PC-3 (cell line): ENCODE results near the gene KLHL6. TPM values are rescaled to one million over a fixed set of nuclear protein-coding genes. Genes with fewer than 3 reads are reported as not detected.

Source experiments
- ATAC-seq: fragments of 200-7000 bp; cut with Tn5 transposase; 2 replicates; pipeline ENCODE4 v1.9.1; 2020; ENCODE audit warnings: mild to moderate bottlenecking, moderate library complexity
- BruUV-seq: library from RNA; stranded (reverse); fragments of 400-500 nt; replicated peaks from 2 replicates; lab custom pipeline; 2021; lab: Mats Ljungman, UMichigan
- CTCF ChIA-PET: fragments of 300-600 bp; sonication (Branson Sonifier 250); formaldehyde crosslinking; loops from one replicate; lab custom pipeline; 2022; ENCODE audit warnings: antibody characterized with exemption; lab: Charles Lee
- POLR2A ChIA-PET: fragments of 300-600 bp; sonication (Branson Sonifier 250); formaldehyde crosslinking; loops from one replicate; lab custom pipeline; 2022; ENCODE audit warnings: antibody characterized with exemption; ENCODE audit not compliant: unreplicated experiment; lab: Charles Lee
- DNase-seq: peaks from one replicate; pipeline ENCODE4 v3.0.0-alpha.2; 2015
- H2AFZ ChIP-seq: fragments of 300-600 bp; sonication (generic); 2 replicates; pipeline ENCODE4 v1.6.0; 2016; ENCODE audit warnings: antibody characterized with exemption, low read length
- H3F3A ChIP-seq: fragments of 300-600 bp; sonication (generic); one replicate; pipeline ENCODE4 v1.6.0; 2017; ENCODE audit warnings: antibody characterized with exemption, low read length, control low read depth, mild to moderate bottlenecking; ENCODE audit not compliant: unreplicated experiment
- H3K27ac ChIP-seq: fragments of 300-600 bp; sonication (generic); 2 replicates; pipeline ENCODE4 v1.5.1; 2016; ENCODE audit warnings: mild to moderate bottlenecking, low read length
- H3K27me3 ChIP-seq: fragments of 300-600 bp; sonication (generic); 2 replicates; pipeline ENCODE4 v1.6.1; 2016; ENCODE audit warnings: low read length, mixed read lengths
- H3K36me3 ChIP-seq: fragments of 300-600 bp; sonication (generic); 2 replicates; pipeline ENCODE4 v1.6.1; 2016; ENCODE audit warnings: low read depth, mixed run types, low read length, mixed read lengths
- H3K4me1 ChIP-seq: fragments of 300-600 bp; sonication (generic); 2 replicates; pipeline ENCODE4 v1.5.1; 2016; ENCODE audit warnings: low read length; ENCODE audit not compliant: insufficient read depth
- H3K4me2 ChIP-seq: fragments of 300-600 bp; sonication (generic); 2 replicates; pipeline ENCODE4 v1.6.0; 2016; ENCODE audit warnings: low read length
- H3K4me3 ChIP-seq: fragments of 300-600 bp; sonication (generic); 2 replicates; pipeline ENCODE4 v1.5.1; 2016; ENCODE audit warnings: mild to moderate bottlenecking, low read length, mixed read lengths
- H3K79me2 ChIP-seq: fragments of 300-600 bp; sonication (generic); 2 replicates; pipeline ENCODE4 v1.6.1; 2017; ENCODE audit warnings: low read length, mixed read lengths
- H3K9ac ChIP-seq: fragments of 300-600 bp; sonication (generic); 2 replicates; pipeline ENCODE4 v1.6.0; 2016; ENCODE audit warnings: mild to moderate bottlenecking, low read length
- H3K9me2 ChIP-seq: fragments of 300-600 bp; sonication (generic); replicated peaks from 2 replicates; pipeline ENCODE4 v1.6.1; 2016; ENCODE audit warnings: mixed run types, low read length, mixed read lengths
- H3K9me3 ChIP-seq: fragments of 300-600 bp; sonication (generic); 2 replicates; pipeline ENCODE4 v1.6.1; 2016; ENCODE audit warnings: low read length, mixed read lengths
- H4K20me1 ChIP-seq: fragments of 300-600 bp; sonication (generic); 2 replicates; pipeline ENCODE4 v1.6.1; 2016; ENCODE audit warnings: low read length, mixed read lengths
- EZH2 ChIP-seq: fragments of 300-600 bp; sonication (generic); IDR thresholded peaks from one replicate; pipeline ENCODE4 v1.6.1; 2017; ENCODE audit warnings: antibody characterized with exemption, mild to moderate bottlenecking, low read length; ENCODE audit not compliant: unreplicated experiment
- EZH2phosphoT487 ChIP-seq: fragments of 300-600 bp; sonication (generic); IDR thresholded peaks from 2 replicates; pipeline ENCODE4 v1.6.1; 2018; ENCODE audit warnings: mild to moderate bottlenecking, antibody characterized with exemption, low read length, borderline replicate concordance
- intact Hi-C: fragments of 100-400 bp; cut with micrococcal nuclease; formaldehyde crosslinking; loops from 2 replicates; pipeline ENCODE4 v1.9.0; 2023
- total RNA-seq: library from RNA; depleted of rRNA; stranded (reverse); fragments of >200 nt; gene quantifications from 2 replicates; pipeline ENCODE4 v1.2.3, GENCODE V29; 2014
- TF ChIP-seq, protein P1 (sequence below): fragments of 300-600 bp; sonication (generic); conservative IDR thresholded peaks from 2 replicates; pipeline ENCODE4 v1.5.1; 2017; ENCODE audit warnings: antibody characterized with exemption, low read depth, mild to moderate bottlenecking, low read length

Gene KLHL6
- total RNA-seq, 1 experiment from 2014 or later: not detected

DNA sequence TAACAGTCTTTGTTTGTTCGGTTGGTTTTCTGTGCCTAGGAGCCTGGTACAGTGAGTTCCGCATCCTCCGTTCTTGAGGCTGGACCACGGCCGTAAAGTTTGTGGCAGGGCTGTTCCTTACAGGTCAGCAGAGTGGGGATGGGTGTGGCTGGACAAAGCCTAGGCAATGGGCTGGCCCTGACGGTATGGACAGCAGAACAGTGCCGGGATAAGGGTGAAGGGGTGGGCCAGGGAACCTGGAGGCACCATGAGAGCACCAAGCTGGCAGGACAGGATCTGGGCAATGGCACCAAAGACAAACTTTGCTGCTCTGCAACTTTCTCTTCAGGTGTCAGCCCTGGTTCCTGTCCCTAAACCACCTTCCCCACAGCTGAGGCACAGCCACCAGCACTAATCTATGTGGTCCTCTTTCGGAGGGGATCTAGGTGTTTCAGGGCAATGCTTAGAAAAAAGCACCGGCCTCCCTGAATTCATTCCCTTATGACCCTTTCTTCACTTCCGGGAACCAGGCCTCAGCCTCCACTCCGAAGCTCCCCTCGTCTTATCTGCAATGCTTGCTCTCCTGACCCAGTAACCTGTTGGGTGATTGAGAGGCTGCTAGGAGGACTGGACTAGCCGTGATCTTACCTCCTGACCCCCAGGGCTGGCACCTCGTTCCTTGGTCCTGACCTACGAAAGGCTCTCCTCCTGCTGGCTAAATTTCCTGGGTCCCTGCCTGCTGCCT, 54.4 kb downstream of the KLHL6 start:
- no peak overlapping the region for H2AFZ ChIP-seq
- H3K79me2 ChIP-seq: no peaks in the 10 kb centered on the region
- no peaks in the 10 kb centered on the region for H3K9me3 ChIP-seq
- no peaks in the 10 kb centered on the region for H4K20me1 ChIP-seq
- H3K4me2 ChIP-seq: no peak overlapping the region
- no peaks in the 10 kb centered on the region for H3K9me2 ChIP-seq
- H3K9ac ChIP-seq: no peak overlapping the region
- no peak for DNase-seq
- no peaks in the 10 kb centered on the region for H3K36me3 ChIP-seq
- no peaks in the 10 kb centered on the region for H3K4me1 ChIP-seq
- ChIA-PET POLR2A (no interaction called here), CTCF (no interaction called here)
- H3K4me3 ChIP-seq: no peak overlapping the region
- H3F3A ChIP-seq: no peaks in the 10 kb centered on the region
- H3K27ac ChIP-seq: no peak overlapping the region
- TF ChIP-seq EZH2phosphoT487 (no peak), EZH2 (no peak)
- TF ChIP-seq, protein P1, sequence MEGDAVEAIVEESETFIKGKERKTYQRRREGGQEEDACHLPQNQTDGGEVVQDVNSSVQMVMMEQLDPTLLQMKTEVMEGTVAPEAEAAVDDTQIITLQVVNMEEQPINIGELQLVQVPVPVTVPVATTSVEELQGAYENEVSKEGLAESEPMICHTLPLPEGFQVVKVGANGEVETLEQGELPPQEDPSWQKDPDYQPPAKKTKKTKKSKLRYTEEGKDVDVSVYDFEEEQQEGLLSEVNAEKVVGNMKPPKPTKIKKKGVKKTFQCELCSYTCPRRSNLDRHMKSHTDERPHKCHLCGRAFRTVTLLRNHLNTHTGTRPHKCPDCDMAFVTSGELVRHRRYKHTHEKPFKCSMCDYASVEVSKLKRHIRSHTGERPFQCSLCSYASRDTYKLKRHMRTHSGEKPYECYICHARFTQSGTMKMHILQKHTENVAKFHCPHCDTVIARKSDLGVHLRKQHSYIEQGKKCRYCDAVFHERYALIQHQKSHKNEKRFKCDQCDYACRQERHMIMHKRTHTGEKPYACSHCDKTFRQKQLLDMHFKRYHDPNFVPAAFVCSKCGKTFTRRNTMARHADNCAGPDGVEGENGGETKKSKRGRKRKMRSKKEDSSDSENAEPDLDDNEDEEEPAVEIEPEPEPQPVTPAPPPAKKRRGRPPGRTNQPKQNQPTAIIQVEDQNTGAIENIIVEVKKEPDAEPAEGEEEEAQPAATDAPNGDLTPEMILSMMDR: no peak
- no peaks in the 10 kb centered on the region for H3K27me3 ChIP-seq
- intact Hi-C loops: no loop called here
- no TSS peak for BruUV-seq
- ATAC-seq: no peak

DNA sequence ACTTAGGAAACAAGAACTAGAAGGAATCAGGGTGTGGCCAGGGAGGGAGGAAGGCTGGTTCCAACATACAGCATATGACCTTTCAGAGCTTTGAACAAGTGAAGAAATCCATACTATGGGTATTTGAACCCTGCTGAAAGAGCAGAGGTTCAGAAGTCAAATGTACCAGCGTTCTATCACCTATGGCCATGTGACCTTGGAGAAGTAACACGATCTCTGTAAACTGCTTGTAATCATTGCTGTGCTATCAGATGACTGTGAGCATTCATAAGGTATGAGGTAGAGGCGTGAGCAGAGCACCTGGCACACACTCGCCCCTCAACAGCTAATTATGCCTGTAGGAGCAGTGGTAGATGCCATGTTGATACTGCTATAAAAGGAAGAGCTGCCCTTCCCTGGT, 55.2 kb downstream of the KLHL6 start:
- no peaks in the 10 kb centered on the region for H4K20me1 ChIP-seq
- no peak overlapping the region for H3K9ac ChIP-seq
- ATAC-seq (no peak), DNase-seq (no peak)
- POLR2A ChIA-PET: no interaction called here
- TF ChIP-seq EZH2phosphoT487 (no peak), EZH2 (no peak)
- TF ChIP-seq, protein P1: no peak
- no peak overlapping the region for H3K4me2 ChIP-seq
- BruUV-seq: no TSS peak
- H3K36me3 ChIP-seq: no peaks in the 10 kb centered on the region
- no peak overlapping the region for H2AFZ ChIP-seq
- H3K27me3 ChIP-seq: no peaks in the 10 kb centered on the region
- H3K9me3 ChIP-seq: no peaks in the 10 kb centered on the region
- H3K27ac ChIP-seq: no peak overlapping the region
- intact Hi-C loops: no loop called here
- no peaks in the 10 kb centered on the region for H3K4me1 ChIP-seq
- CTCF ChIA-PET: no interaction called here
- H3K9me2 ChIP-seq: no peaks in the 10 kb centered on the region
- H3F3A ChIP-seq: no peaks in the 10 kb centered on the region
- no peaks in the 10 kb centered on the region for H3K79me2 ChIP-seq
- H3K4me3 ChIP-seq: no peak overlapping the region

DNA sequence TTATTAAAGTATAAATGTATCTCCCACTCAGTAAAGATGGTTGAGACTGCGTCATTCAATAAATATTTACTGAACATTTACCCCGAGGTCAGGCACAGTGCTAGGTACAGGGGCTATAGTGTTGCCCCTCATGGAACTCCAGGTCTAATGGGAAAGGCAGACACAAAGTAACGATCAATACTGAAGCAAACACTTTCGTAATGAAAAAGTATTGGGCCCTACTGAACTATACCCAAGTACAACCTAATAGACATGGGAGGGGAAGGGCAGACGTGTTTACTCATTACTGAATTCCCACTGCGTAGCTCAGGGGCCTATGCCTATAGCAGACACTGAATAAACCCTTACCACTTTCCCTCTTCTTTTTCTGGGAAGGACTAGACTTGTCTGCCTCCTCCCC, 56.9 kb downstream of the KLHL6 start:
- Histone ChIP-seq H3K9me2 (no peaks in the 10 kb centered on the region), H3K27me3 (no peaks in the 10 kb centered on the region), H3K9ac (no peak overlapping the region), H3K9me3 (no peaks in the 10 kb centered on the region), H3K27ac (no peak overlapping the region), H3K36me3 (no peaks in the 10 kb centered on the region), H3F3A (no peaks in the 10 kb centered on the region), H3K4me1 (no peaks in the 10 kb centered on the region), H4K20me1 (no peaks in the 10 kb centered on the region), H2AFZ (no peak overlapping the region), H3K4me2 (no peak overlapping the region), H3K79me2 (no peaks in the 10 kb centered on the region), H3K4me3 (no peak overlapping the region)
- ChIA-PET POLR2A (no interaction called here), CTCF (no interaction called here)
- DNase-seq (no peak), ATAC-seq (no peak)
- no TSS peak for BruUV-seq
- TF ChIP-seq, protein P1: no peak
- TF ChIP-seq EZH2 (no peak), EZH2phosphoT487 (no peak)
- intact Hi-C loops: no loop called here
